ENCODE measurements around the gene AJUBA.
"Not testable (repeated sequence)": the region's sequence is repeated elsewhere in the genome, so short reads cannot be mapped to it uniquely, and the experiment has no call there.

Gene AJUBA

DNA sequence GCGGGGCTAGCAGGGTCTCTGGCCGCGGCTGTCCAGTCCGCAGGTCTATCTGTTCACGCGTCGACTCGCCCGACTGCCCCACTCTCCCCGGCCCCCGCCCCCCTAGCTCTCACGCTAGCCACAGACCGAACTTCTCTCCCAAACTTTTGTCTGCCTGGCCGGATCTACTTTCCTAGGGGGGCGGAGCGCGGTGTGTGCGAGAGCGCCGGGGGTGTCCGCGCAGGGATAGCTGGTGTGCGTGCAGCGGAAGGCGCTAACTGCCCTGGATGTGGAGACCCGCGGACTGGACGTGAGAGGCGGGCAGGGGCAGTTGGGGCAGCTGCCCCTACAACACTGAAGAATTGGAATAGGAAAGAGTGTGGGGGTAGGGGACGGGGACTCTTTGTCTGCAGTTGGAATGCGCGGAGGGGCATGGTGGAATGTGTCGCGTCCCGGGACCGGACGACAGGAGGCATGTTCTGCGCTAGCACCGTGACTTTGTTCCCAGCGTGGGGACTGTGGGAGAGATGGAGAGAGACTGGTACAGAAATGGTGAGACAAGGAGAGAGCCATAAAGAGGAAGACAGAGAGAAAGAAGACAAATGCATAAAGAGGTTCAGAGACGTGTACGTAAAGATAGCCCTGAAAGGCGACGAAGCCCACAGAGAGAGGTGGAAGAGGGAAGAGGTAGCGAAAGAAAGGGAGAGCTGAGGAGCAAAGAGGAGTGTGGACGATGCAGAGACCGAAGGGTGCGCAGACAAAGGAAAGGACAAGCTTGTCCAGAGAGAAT is at the start of gene AJUBA:
Gene AJUBA, minus strand, starts transcription at position 75 of the 769 bp plus-strand sequence. CDS start 285 bp downstream, outside the sequence.
- peak; percentile 48 for DNase-seq

DNA sequence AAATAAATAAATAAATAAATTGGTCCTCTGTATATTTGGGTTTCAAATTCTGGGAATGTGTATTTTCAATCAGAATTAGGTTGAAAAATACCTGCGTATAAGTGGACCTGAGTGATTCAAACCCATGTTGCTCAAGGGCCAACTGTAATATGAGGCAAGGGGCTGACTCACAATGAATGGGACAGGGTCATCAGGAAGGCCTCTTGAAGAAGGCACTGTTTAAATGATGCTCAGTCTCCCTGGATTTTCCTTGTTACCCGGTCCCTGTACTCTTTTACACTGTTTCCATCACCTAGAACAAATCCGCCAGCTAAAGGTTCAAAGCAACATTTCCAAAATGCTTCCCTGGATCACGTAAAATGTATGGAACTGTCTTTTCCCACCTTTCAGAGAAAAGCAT is 48.6 kb upstream of the AJUBA start:
- DNase-seq: no peak

DNA sequence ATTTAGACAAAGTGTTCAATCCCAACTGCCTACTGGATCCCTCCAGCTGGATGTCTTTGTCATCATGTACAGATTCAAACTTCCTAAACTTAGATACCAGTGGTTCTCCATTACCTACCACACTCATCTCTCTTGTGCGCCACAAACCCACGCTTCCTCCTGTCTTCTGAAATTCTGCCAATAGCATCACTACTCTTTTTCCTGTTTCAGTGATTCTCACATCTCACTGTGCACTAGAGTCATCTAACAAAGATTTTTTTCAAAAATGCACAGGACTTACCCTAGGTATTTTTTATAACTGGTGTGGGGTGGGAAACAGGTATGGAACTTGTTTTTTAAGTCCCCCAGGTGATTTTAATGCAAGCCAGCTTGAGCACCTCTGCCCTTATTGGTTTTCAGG is 46.4 kb upstream of the AJUBA start:
- DNase-seq: no peak

DNA sequence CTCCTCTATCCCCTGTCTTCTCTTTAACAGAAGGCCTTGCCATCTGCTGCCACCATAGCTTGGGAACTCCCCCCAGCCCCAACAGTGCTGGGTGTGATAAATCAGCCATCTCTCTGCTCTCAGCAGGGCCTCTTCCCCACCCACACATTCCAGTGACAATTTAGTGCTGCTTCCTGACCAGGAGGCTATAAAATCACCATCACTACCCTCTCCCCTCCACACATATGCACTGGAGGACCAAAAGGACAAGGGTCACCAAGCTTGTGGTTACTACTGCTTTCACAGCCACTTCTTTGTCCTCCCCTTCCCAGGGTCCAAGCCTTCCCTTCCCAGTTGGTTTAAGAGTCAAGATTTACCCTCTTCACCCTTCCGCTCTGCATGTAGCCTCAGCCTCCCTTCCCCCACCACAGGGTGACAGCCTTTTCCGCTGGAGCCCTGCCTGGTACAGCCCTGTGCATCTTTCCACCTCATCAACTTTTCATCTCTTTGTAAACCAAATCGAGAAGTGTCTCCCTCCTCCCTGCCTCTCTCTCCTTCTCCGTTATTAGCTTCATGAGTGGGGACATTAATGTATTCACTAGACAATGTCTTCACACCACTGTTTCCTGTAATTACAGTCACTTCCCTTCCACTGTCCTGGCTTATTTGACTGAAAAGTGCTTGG is 42.9 kb upstream of the AJUBA start:
- no peak for DNase-seq

DNA sequence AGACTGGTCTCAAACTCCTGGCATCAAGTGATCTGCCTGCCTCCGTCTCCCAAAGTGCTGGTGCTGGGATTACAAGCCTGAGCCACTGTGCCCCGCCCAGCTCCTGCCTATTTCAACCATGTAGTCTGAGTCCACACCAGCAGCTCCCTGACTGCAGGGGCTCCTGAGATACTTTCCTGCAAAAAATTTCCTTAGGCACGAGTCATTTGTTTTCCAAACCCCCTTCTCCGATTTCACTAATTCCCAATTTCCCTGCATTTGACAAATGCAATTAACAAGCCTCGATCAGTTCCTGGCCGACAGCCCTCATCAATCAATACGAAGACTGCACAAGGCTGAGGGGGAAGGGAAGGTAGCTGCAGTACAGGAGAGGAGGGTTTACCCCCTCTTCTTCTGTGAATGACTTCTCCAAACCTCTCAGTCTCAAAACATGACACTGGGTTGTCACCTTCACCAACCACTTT is 42.3 kb upstream of the AJUBA start:
- no peak for DNase-seq

- DNase-seq: no peak
Measured at GRCh38 chr14:23023795-23024152, 41.4 kb upstream of the AJUBA start.

GRCh38 chr14:23023022-23023794 is 40.9 kb upstream of the AJUBA start:
- DNase-seq: no peak

DNA sequence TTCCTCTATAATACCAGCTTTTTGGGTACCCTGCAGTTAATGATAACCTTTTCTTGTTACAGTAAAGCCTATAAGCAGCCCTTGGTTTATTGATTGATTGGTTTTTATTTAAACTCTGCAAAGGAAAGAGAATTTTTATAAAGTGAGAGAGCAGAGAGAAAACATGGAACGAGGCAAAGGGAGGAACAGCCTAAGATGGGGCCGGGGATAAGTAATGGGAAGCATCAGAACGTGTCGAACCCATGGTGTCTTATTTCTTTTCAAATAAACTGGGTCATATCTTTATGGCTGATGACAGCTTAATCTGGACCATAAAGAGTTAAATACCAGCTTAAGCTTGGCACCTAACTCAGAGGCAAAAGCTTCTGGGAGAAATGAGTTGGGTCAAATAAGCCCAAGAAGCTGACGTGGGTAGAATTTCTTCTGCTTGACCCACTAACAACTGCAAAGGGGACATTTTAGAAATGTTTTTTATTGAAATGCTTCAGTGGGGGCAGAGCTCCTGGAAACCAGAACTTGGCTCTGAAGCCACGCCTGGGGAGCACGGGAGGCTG is 39.6 kb upstream of the AJUBA start:
- DNase-seq: no peak

DNA sequence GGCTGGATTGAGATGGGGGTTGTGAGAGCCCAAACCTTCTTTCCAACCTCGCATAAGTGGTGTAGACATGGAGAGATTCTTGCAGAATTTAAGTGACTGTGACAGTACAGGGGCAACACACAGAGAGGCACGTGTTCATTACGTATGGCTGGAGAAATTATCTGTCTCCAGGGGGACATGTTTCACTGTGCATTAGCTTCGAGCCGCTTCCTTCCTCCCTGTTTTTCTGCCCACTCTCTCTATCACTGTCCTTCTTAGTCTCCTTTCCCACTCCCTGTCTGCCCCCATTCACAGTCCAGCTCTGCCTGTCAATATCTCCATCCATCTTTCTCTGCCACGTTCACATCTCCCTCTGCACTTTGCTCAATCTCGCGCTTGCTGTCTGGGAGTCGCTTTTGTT is 39.1 kb upstream of the AJUBA start:
- DNase-seq: no peak

DNA sequence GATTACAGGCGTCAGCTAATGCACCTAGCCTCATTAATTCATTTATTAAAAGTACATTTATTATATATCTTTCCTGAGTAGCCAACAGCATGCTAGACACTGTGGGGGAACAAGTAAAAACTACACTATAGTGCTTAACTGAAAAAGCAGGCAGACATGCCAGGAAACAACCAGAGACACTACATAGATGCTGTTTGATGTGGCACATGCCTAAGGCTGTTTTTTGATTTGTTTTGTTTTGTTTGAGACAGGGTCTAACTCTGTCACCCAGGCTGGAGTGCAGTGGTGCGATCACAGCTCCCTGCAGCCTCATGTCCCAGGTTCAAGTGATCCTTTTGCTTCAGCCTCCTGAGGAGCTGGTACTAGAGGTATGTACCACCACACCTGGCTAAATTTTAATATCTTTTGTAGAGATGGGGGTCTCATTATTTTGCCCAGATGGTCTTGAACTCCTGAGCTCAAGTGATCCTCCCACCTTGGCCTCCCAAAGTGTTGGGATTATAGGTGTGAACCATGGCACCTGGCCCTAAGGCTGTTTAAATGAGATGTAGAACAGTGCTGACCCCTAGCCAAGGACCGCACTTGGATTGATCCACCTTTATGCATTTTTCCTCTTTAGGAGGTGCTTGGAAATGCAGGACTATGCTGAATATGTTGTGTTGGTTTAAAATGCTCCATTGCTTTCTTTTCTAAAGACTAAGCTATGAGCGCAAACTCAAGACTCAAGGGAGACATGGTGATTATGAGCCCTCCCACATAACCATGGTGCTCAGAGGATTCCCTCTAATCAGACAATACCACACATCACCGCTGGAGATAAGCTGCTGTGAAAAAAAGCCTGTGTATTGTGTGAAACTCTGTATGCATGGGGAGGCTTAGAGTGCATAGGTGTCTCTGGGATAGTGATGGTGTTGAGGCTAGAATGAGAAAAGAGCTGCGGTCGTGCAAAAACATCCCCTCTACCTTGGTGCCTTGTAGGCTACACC is 38.1 kb upstream of the AJUBA start:
- no peak for DNase-seq

DNA sequence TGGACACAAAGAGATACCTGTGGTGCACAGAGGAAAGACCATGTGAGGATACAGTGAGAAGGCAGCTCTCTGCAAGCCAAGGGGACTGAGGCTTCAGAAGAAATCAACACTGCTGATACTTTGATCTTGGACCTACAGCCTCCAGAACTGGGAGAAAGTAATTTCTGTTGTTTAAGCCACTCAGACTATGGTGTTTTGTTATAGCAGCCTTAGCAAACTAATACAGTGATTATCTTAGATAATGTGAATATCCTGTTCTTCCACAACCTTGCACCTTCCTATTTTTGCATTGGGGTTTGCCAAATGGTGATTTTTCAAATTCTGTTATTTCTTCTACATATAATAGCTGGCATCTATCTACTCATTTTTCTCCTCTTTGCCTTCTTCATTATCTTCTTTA is 35.8 kb upstream of the AJUBA start:
- DNase-seq: no peak

- no peak for DNase-seq
Measured at GRCh38 chr14:23017091-23017490, 34.7 kb upstream of the AJUBA start.

DNA sequence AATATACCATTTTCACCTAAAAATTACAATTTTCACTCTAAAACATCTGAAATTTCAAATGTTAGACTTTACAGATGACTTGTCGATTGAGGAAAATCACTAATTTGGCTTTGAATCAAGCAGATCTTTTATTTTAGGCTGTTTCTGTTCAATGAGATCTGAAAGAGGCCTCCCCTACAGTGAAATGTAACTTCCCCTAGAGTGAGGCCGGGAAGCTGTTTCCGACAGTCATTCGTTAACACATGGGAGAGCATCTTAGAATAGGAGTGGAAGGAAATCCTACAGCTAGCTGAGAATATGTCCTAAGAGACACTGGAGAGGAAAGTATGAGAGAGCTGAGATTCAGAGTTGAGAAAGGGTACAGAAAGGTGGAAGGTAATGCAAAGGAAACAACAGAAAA is 33.3 kb upstream of the AJUBA start:
- no peak for DNase-seq

DNA sequence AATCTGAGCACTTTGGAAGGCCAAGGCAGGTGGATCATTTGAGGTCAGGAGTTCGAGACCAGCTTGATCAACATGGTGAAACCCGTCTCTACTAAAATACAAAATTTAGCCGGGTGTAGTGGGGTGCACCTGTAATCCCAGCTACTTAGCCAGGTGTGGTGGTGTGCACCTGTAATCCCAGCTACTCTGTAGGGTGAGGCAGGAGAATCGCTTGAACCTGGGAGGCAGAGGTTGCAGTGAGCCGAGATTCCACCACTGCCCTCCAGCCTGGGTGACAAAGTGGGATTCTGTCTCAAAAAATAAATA is 31.4 kb upstream of the AJUBA start:
- not testable (repeated sequence) for DNase-seq

DNA sequence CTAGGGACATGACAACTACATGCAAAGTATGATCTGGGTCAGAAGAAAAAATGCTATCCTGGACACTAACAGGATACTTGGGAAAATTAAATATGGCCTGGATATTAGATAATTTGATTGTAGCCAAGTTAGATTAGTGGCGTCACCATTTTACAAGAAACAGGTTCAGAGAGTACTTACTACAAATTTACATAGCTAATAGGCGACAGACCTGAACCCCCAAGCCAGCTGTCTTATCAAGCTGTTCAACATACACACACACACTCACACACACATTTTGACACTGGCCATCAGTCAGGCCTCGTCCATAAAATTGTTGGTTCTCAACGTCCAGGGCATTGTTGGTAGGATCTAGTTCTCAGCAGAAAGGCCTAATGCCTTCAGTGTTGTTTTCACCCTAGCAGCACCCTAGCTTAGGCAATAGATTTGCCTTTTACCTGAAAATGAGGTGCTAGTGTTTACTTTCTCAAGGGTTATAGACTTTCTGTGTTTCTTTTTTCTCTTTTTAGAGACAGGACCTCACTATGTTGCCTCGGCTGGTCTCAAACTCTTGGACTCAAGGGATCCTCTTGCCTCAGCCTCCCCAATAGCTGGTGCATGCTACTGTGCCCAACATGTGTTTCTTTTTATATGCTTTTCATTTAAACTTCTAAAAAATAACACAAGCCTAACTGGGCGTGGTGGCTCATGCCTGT is 30.9 kb upstream of the AJUBA start:
- no peak for DNase-seq

DNA sequence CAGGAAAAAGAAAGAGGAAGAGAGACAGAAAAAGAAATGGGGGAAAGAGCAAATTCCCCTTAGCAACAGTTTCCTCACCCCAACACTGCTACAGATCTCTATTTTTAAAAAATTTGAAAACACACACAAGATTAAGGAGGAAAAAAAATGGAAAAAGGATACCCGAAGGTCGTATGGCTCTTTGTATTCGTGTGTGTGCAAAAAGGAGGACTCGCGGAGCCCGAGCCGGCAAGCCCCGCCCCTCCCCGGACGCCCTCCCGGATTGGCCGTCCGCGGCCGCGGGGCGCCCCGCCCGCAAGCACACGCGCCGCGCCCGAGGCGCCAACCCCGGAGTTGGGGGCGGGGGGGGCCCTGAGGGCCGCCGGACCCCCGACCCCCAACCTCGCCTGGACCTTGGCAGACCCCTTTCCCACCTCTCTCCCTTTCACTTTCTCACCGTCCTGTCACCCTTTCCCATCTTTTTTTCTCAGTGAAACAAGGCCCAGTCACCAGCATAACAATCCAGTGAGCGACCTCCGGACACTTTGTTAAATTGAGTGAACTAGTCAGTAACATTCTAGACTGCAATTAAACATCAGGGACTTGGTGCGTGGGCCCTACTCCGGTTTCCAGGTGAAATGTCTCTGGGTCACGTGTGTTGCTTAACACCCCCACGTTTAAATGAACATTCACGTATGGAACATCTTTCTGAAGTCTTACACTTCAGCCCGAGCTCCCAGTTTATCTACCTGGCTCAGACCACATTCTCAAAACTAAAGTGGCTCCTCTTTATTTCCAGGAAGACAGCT is 27.8 kb upstream of the AJUBA start, which contains the start of gene C14orf93:
Gene C14orf93, minus strand, starts transcription at position 205 of the 788 bp plus-strand sequence. CDS start 11,120 bp downstream, outside the sequence.
- DNase-seq: peak; percentile 55

GRCh38 chr14:23009483-23009938 is 27.2 kb upstream of the AJUBA start:
- no peak for DNase-seq

DNA sequence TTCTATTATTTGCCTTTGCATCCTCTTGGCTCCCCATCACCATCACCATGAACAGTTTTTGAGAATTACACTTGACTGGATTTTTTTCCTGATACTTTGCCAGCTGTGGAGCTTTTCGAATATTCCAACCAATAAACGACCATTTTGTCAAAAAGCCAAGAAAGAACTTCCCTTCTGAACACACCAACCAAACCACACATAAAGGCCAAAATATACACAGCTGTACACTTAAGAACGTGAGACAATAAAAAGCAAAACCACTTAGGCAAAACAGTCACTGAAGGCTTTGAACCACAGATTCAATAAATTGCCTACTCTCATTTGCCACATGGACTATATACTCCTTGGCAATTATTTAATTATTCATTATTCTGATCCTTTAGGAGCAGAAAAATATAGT is 26.5 kb upstream of the AJUBA start:
- no peak for DNase-seq

- peak; percentile 94 for DNase-seq
Measured at GRCh38 chr14:23006544-23007419, 24.4 kb upstream of the AJUBA start.

DNA sequence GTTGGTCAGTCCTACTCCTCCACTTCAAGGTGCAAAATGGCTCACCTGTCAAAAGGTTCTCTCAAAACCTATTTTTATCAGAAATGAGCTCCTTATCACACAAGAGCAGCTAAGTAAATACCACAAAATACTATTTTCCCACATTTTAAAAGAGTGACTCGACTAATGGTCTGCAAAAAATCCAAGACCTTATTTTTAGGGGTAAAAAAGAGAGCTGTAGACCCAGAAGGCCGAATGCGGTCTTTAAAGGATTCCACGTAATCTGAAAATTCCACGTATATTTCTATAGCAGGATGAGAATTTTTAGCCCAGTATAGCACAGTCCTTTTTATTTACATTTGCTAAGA is 23.8 kb upstream of the AJUBA start:
- DNase-seq: no peak

All from NCI-H748 treated with DMSO at 0.1 percent for 48 hours (cell line).